T-cell (primary cell): ENCODE measurements around the gene CAPN14. TPM values are rescaled to one million over a fixed set of nuclear protein-coding genes. Genes with fewer than 3 reads are reported as not detected.

ENCODE experiments used
- ATAC-seq, 4 experiments: fragments of 200-7000 bp in 3 of 4; fragments of 150-1000 bp in 1 of 4; cut with Tn5 transposase; replicated peaks in 1 of 4; 1 replicate in 3 of 4; 2 replicates in 1 of 4; pipeline ENCODE4 v1.10.0; 2021; ENCODE audit warnings: moderate library complexity in 3 of 4, mild to moderate bottlenecking in 2 of 4, moderate number of reproducible peaks in 1 of 4
- CTCF ChIA-PET, 2 donors: fragments of 300-600 bp; sonication (Branson Sonifier 250); formaldehyde crosslinking; loops; one replicate each; lab custom pipeline; 2022; ENCODE audit warnings: antibody characterized with exemption in 2 of 2; lab: Charles Lee
- POLR2A ChIA-PET, 2 donors: fragments of 300-600 bp; sonication (Branson Sonifier 250); formaldehyde crosslinking; loops; one replicate each; lab custom pipeline; 2022; ENCODE audit warnings: antibody characterized with exemption in 2 of 2; lab: Charles Lee
- DNase-seq, 35 experiments: peaks; one replicate each; pipeline versions ENCODE4 v3.0.0 to v3.0.0-alpha.2; 2013 to 2023
- H3K27ac ChIP-seq: one replicate; pipeline ENCODE4 v1.5.1; 2013; ENCODE audit warnings: low read length
- H3K27me3 ChIP-seq, 2 experiments: replicated peaks in 1 of 2; 1 replicate in 1 of 2; 2 replicates in 1 of 2; pipeline versions ENCODE4 v1.6.1 to v1.7.0; 2013; ENCODE audit warnings: low read length in 1 of 2, mixed read lengths in 1 of 2; ENCODE audit not compliant: control insufficient read depth in 2 of 2, insufficient read depth in 2 of 2; ENCODE audit errors: extremely low read depth in 1 of 2
- H3K36me3 ChIP-seq, 2 donors: 1 replicate in 1 of 2; 2 replicates in 1 of 2; pipeline versions ENCODE4 v1.6.1 to v1.7.0; 2013; ENCODE audit warnings: low read length in 1 of 2; ENCODE audit not compliant: control insufficient read depth in 2 of 2, insufficient read depth in 1 of 2; ENCODE audit errors: extremely low read depth in 1 of 2
- H3K4me1 ChIP-seq, 2 experiments: 1 replicate in 1 of 2; 2 replicates in 1 of 2; pipeline versions ENCODE4 v1.6.1 to v1.7.0; 2013; ENCODE audit warnings: low read length in 2 of 2, mixed read lengths in 1 of 2; ENCODE audit not compliant: insufficient read depth in 2 of 2, control insufficient read depth in 1 of 2; ENCODE audit errors: extremely low read depth in 1 of 2
- H3K4me3 ChIP-seq, 2 donors: 1 replicate in 1 of 2; 2 replicates in 1 of 2; pipeline versions ENCODE4 v1.5.1 to v1.7.0; 2013; ENCODE audit warnings: mild to moderate bottlenecking in 2 of 2, low read length in 1 of 2, moderate library complexity in 1 of 2; ENCODE audit not compliant: control insufficient read depth in 1 of 2; ENCODE audit errors: extremely low read depth in 1 of 2
- H3K9me3 ChIP-seq: 2 replicates; pipeline ENCODE4 v1.7.0; 2013
- H3K27ac Mint-ChIP-seq, 2 donors: one replicate each; pipeline ENCODE4 v1.8.0; 2020 to 2021; ENCODE audit warnings: mild to moderate bottlenecking in 2 of 2, mixed read lengths in 2 of 2
- H3K27me3 Mint-ChIP-seq, 2 donors: one replicate each; pipeline ENCODE4 v1.8.0; 2021 to 2022; ENCODE audit warnings: mixed read lengths in 2 of 2
- H3K36me3 Mint-ChIP-seq: one replicate; pipeline ENCODE4 v1.8.0; 2021; ENCODE audit warnings: mixed read lengths
- H3K4me1 Mint-ChIP-seq, 3 donors: one replicate each; pipeline ENCODE4 v1.8.0; 2020 to 2022; ENCODE audit warnings: mixed read lengths in 3 of 3, mild to moderate bottlenecking in 1 of 3
- H3K4me3 Mint-ChIP-seq, 3 donors: one replicate each; pipeline ENCODE4 v1.8.0; 2020 to 2022; ENCODE audit warnings: mild to moderate bottlenecking in 3 of 3, mixed read lengths in 3 of 3, moderate library complexity in 3 of 3
- H3K9me3 Mint-ChIP-seq, 3 donors: one replicate each; pipeline ENCODE4 v1.8.0; 2020 to 2022; ENCODE audit warnings: mixed read lengths in 3 of 3
- WGBS: methylation state at CpG from one replicate; pipeline ENCODE4 v1.1.5; 2013; ENCODE audit warnings: missing lambda C conversion rate; ENCODE audit not compliant: insufficient coverage; 5-methylcytosine and 5-hydroxymethylcytosine counted together
- total RNA-seq, 35 experiments: library from RNA in 6 of 35; stranded (reverse) in 6 of 35; fragments of 120-200 nt in 1 of 35; gene quantifications; one replicate each; pipeline versions ENCODE4 v1.2.1 to v1.2.4 and lab custom pipeline; 2013 to 2026

The CAPN14 gene
- total RNA-seq (under 1 TPM; 0.15 to 0.76 (median 0.55) TPM), total RNA-seq (lab: John Stamatoyannopoulos, UW) (0 to 1.6 (median 0.63) reads per million in 29 experiments)
- 0.72 TPM for total RNA-seq (2013)

GRCh38 chr2:31217465-31218200 lies at the start of gene CAPN14:
Gene CAPN14 (minus strand): TSS chr2:31217515. CDS start chr2:31205447, 12,068 bp downstream.
- peaks cover 4 to 22% of the 10 kb centered on the region in 2 experiments for H3K4me1 ChIP-seq
- 62% methylated on average over 4 of the region's 6 CpGs for WGBS
- Mint-ChIP-seq H3K27ac (no peak within 1 kb of the TSS), H3K4me3 (no peak within 1 kb of the TSS), H3K4me1 (peaks cover 9 to 20% (median 19%) of the 10 kb centered on the region in 3 donors), H3K27me3 (peaks cover 7 to 11% of the 10 kb centered on the region in 2 donors), H3K9me3 (no peaks in the 10 kb centered on the region), H3K36me3 (no peaks in the 10 kb centered on the region)
- H3K27ac ChIP-seq: no peak within 1 kb of the TSS
- H3K36me3 ChIP-seq: no peaks in the 10 kb centered on the region
- H3K9me3 ChIP-seq: no peaks in the 10 kb centered on the region
- no peak for ATAC-seq
- H3K27me3 ChIP-seq: peaks cover 0 to 6% of the 10 kb centered on the region in 2 experiments
- no peak within 1 kb of the TSS for H3K4me3 ChIP-seq
- POLR2A ChIA-PET: no interaction called here
- no peak for DNase-seq
- CTCF ChIA-PET: no interaction called here

- 87% methylated on average over 4 of the region's 6 CpGs for WGBS
- Histone ChIP-seq H3K27me3 (no peaks in the 10 kb centered on the region), H3K9me3 (no peaks in the 10 kb centered on the region), H3K36me3 (peaks cover 0 to 2% of the 10 kb centered on the region in 2 donors), H3K4me1 (no peaks in the 10 kb centered on the region), H3K27ac (no peak overlapping the region), H3K4me3 (no peak overlapping the region)
- DNase-seq (no peak), ATAC-seq (no peak)
- CTCF ChIA-PET: no interaction called here
- no peaks in the 10 kb centered on the region for H3K9me3 Mint-ChIP-seq
- H3K4me1 Mint-ChIP-seq: no peaks in the 10 kb centered on the region
- H3K27ac Mint-ChIP-seq: no peak overlapping the region
- H3K4me3 Mint-ChIP-seq: no peak overlapping the region
- H3K27me3 Mint-ChIP-seq: no peaks in the 10 kb centered on the region
- peaks cover 24% of the 10 kb centered on the region for H3K36me3 Mint-ChIP-seq
- POLR2A ChIA-PET: no interaction called here
Observed at GRCh38 chr2:31266804-31267203, 49.5 kb upstream of the CAPN14 start.

GRCh38 chr2:31265234-31265633 lies 47.9 kb upstream of the CAPN14 start:
- Histone ChIP-seq H3K27me3 (no peaks in the 10 kb centered on the region), H3K9me3 (no peaks in the 10 kb centered on the region), H3K36me3 (peaks cover 0 to 4% of the 10 kb centered on the region in 2 donors), H3K4me3 (no peak overlapping the region), H3K4me1 (no peaks in the 10 kb centered on the region), H3K27ac (no peak overlapping the region)
- Mint-ChIP-seq H3K4me3 (no peak overlapping the region), H3K9me3 (no peaks in the 10 kb centered on the region), H3K36me3 (peaks cover 35% of the 10 kb centered on the region), H3K27me3 (no peaks in the 10 kb centered on the region), H3K4me1 (no peaks in the 10 kb centered on the region), H3K27ac (no peak overlapping the region)
- WGBS: 84% methylated on average over 3 of the region's 6 CpGs
- ChIA-PET CTCF (no interaction called here), POLR2A (no interaction called here)
- no peak for DNase-seq
- ATAC-seq: no peak

GRCh38 chr2:31263636-31264190 lies 46.4 kb upstream of the CAPN14 start:
- Mint-ChIP-seq H3K4me3 (no peak overlapping the region), H3K9me3 (no peaks in the 10 kb centered on the region), H3K4me1 (no peaks in the 10 kb centered on the region), H3K27ac (no peak overlapping the region), H3K27me3 (no peaks in the 10 kb centered on the region), H3K36me3 (peaks cover 35% of the 10 kb centered on the region)
- CTCF ChIA-PET: no interaction called here
- Histone ChIP-seq H3K27me3 (no peaks in the 10 kb centered on the region), H3K9me3 (no peaks in the 10 kb centered on the region), H3K4me1 (no peaks in the 10 kb centered on the region), H3K4me3 (no peak overlapping the region), H3K27ac (no peak overlapping the region), H3K36me3 (peaks cover 0 to 4% of the 10 kb centered on the region in 2 donors)
- 93% methylated on average over 3 of the region's 3 CpGs for WGBS
- ATAC-seq (no peak), DNase-seq (no peak)
- POLR2A ChIA-PET: no interaction called here

GRCh38 chr2:31260870-31261269 lies 43.6 kb upstream of the CAPN14 start:
- ChIA-PET CTCF (no interaction called here), POLR2A (no interaction called here)
- no peaks in the 10 kb centered on the region for H3K4me1 Mint-ChIP-seq
- no peaks in the 10 kb centered on the region for H3K27me3 Mint-ChIP-seq
- Histone ChIP-seq H3K9me3 (no peaks in the 10 kb centered on the region), H3K27ac (no peak overlapping the region), H3K36me3 (peaks cover 0 to 4% of the 10 kb centered on the region in 2 donors), H3K4me1 (no peaks in the 10 kb centered on the region), H3K4me3 (no peak overlapping the region), H3K27me3 (no peaks in the 10 kb centered on the region)
- no peak overlapping the region for H3K4me3 Mint-ChIP-seq
- DNase-seq (no peak), ATAC-seq (no peak)
- no peaks in the 10 kb centered on the region for H3K9me3 Mint-ChIP-seq
- WGBS: 87% methylated on average over 4 of the region's 4 CpGs
- H3K36me3 Mint-ChIP-seq: peaks cover 26% of the 10 kb centered on the region
- no peak overlapping the region for H3K27ac Mint-ChIP-seq

GRCh38 chr2:31259075-31259474 lies 41.8 kb upstream of the CAPN14 start:
- no peak overlapping the region for H3K27ac ChIP-seq
- Mint-ChIP-seq H3K36me3 (peaks cover 24% of the 10 kb centered on the region), H3K27ac (no peak overlapping the region), H3K9me3 (no peaks in the 10 kb centered on the region), H3K4me3 (no peak overlapping the region), H3K27me3 (no peaks in the 10 kb centered on the region), H3K4me1 (no peaks in the 10 kb centered on the region)
- H3K36me3 ChIP-seq: peaks cover under 1 to 3% of the 10 kb centered on the region in 2 donors
- WGBS: no CpG with 5 or more reads among the region's 3 CpGs
- H3K27me3 ChIP-seq: no peaks in the 10 kb centered on the region
- H3K4me3 ChIP-seq: no peak overlapping the region
- DNase-seq: no peak
- no peak for ATAC-seq
- H3K4me1 ChIP-seq: no peaks in the 10 kb centered on the region
- ChIA-PET CTCF (no interaction called here), POLR2A (no interaction called here)
- no peaks in the 10 kb centered on the region for H3K9me3 ChIP-seq
